H1 (cell line): ENCODE data around the gene MDFIC. TPM values are rescaled to one million over a fixed set of nuclear protein-coding genes. Genes with fewer than 3 reads are reported as not detected.

Source experiments
- CTCF ChIA-PET: fragments of 300-600 bp; sonication (Branson Sonifier 250); formaldehyde crosslinking; loops from one replicate; lab custom pipeline; 2021; ENCODE audit not compliant: partially characterized antibody; lab: Charles Lee
- POLR2A ChIA-PET: fragments of 300-600 bp; sonication (Branson Sonifier 250); formaldehyde crosslinking; loops from one replicate; lab custom pipeline; 2021; ENCODE audit warnings: inconsistent platforms; ENCODE audit not compliant: partially characterized antibody; lab: Charles Lee
- DNase-seq, 2 experiments: peaks; one replicate each; pipeline versions ENCODE4 v3.0.0 to v3.0.0-alpha.2; 2010 to 2022; ENCODE audit warnings: low spot score in 2 of 2, low read depth in 1 of 2, mixed read lengths in 1 of 2
- FAIRE-seq: peaks from 2 replicates; lab custom pipeline; 2011; peaks lifted over from hg19 to GRCh38; lab: Jason Lieb, UNC
- H2AFZ ChIP-seq: 2 replicates; pipeline ENCODE4 v1.8.1; 2012; ENCODE audit warnings: low read length, inconsistent platforms
- H2AK5ac ChIP-seq: 2 replicates; pipeline ENCODE4 v1.6.1; 2013; ENCODE audit warnings: low read depth, low read length
- H2BK120ac ChIP-seq: replicated peaks from 2 replicates; pipeline ENCODE3; 2013; ENCODE audit warnings: low read depth, low read length, inconsistent platforms
- H2BK12ac ChIP-seq: 2 replicates; pipeline ENCODE4 v1.6.1; 2013; ENCODE audit warnings: low read depth, low read length
- H2BK15ac ChIP-seq: 2 replicates; pipeline ENCODE4 v1.6.1; 2013; ENCODE audit warnings: low read length
- H2BK20ac ChIP-seq: 2 replicates; pipeline ENCODE4 v1.6.1; 2013; ENCODE audit warnings: low read length
- H2BK5ac ChIP-seq: 2 replicates; pipeline ENCODE4 v1.6.1; 2013; ENCODE audit warnings: low read depth, low read length
- H3K14ac ChIP-seq: 2 replicates; pipeline ENCODE4 v1.6.1; 2013; ENCODE audit warnings: inconsistent platforms; ENCODE audit not compliant: insufficient read length
- H3K18ac ChIP-seq: 2 replicates; pipeline ENCODE4 v1.6.1; 2013; ENCODE audit warnings: low read length; ENCODE audit errors: extremely low read depth
- H3K23ac ChIP-seq: 2 replicates; pipeline ENCODE4 v1.6.1; 2013; ENCODE audit warnings: inconsistent platforms; ENCODE audit not compliant: insufficient read length
- H3K23me2 ChIP-seq: 2 replicates; pipeline ENCODE4 v1.6.1; 2013; ENCODE audit warnings: low read depth, low read length
- H3K27ac ChIP-seq: 2 replicates; pipeline ENCODE4 v1.6.1; 2011; ENCODE audit warnings: low read depth, low read length, inconsistent platforms
- H3K27me3 ChIP-seq, 4 experiments: replicated peaks in 1 of 4; 1 replicate in 1 of 4; 2 replicates in 3 of 4; pipeline versions ENCODE4 v1.6.1 to v1.8.1; 2011 to 2013; ENCODE audit warnings: low read length in 3 of 4, mild to moderate bottlenecking in 3 of 4, inconsistent platforms in 2 of 4, mixed read lengths in 2 of 4, moderate library complexity in 1 of 4; ENCODE audit not compliant: control insufficient read depth in 3 of 4, insufficient read depth in 3 of 4; ENCODE audit errors: extremely low read depth in 1 of 4
- H3K36me3 ChIP-seq, 4 experiments: 2 replicates each; pipeline versions ENCODE4 v1.6.1 to v1.8.1; 2011 to 2013; ENCODE audit warnings: mild to moderate bottlenecking in 4 of 4, low read length in 3 of 4, moderate library complexity in 2 of 4, control low read depth in 1 of 4, inconsistent platforms in 1 of 4; ENCODE audit not compliant: insufficient read depth in 4 of 4, control insufficient read depth in 2 of 4
- H3K4ac ChIP-seq: replicated peaks from 2 replicates; pipeline ENCODE3; 2013; ENCODE audit warnings: low read length, low read depth, mixed read lengths, inconsistent platforms; ENCODE audit not compliant: insufficient read length
- H3K4me1 ChIP-seq, 4 experiments: replicated peaks in 1 of 4; 1 replicate in 1 of 4; 2 replicates in 3 of 4; pipeline versions ENCODE4 v1.6.1 to v1.8.1; 2011 to 2013; ENCODE audit warnings: low read length in 3 of 4, inconsistent platforms in 2 of 4, mixed read lengths in 1 of 4; ENCODE audit not compliant: insufficient read depth in 4 of 4, control insufficient read depth in 3 of 4
- H3K4me2 ChIP-seq, 2 experiments: 2 replicates each; pipeline versions ENCODE4 v1.6.1 to v1.8.1; 2011 to 2013; ENCODE audit warnings: low read depth in 2 of 2, low read length in 2 of 2, control low read depth in 1 of 2, inconsistent platforms in 1 of 2, mild to moderate bottlenecking in 1 of 2; ENCODE audit not compliant: insufficient read depth in 1 of 2
- H3K4me3 ChIP-seq, 4 experiments: fragments of 200-600, 300-600 bp in 1 of 4; sonication (generic), shearing (Covaris generic), sonication (Bioruptor Twin) in 1 of 4; 2 replicates each; pipeline versions ENCODE4 v1.5.1 to v1.8.1; 2011 to 2016; ENCODE audit warnings: low read length in 4 of 4, low read depth in 3 of 4, control low read depth in 2 of 4, inconsistent platforms in 2 of 4, mild to moderate bottlenecking in 2 of 4, mixed read lengths in 1 of 4, moderate library complexity in 1 of 4; ENCODE audit not compliant: insufficient read depth in 2 of 4; ENCODE audit errors: extremely low read depth in 1 of 4
- H3K56ac ChIP-seq: replicated peaks from 2 replicates; pipeline ENCODE3; 2013; ENCODE audit warnings: low read depth, mild to moderate bottlenecking, mixed read lengths, low read length, inconsistent platforms; ENCODE audit not compliant: insufficient read length
- H3K79me1 ChIP-seq: 2 replicates; pipeline ENCODE4 v1.6.1; 2013; ENCODE audit warnings: low read depth, low read length, control low read depth
- H3K79me2 ChIP-seq, 2 experiments: 2 replicates each; pipeline versions ENCODE4 v1.6.1 to v1.8.1; 2012 to 2013; ENCODE audit warnings: low read length in 2 of 2, mild to moderate bottlenecking in 2 of 2, inconsistent platforms in 1 of 2; ENCODE audit not compliant: insufficient read depth in 2 of 2, control insufficient read depth in 1 of 2
- H3K9ac ChIP-seq, 4 experiments: replicated peaks in 1 of 4; 1 replicate in 1 of 4; 2 replicates in 3 of 4; pipeline versions ENCODE4 v1.6.1 to v1.8.1; 2011 to 2013; ENCODE audit warnings: low read depth in 3 of 4, low read length in 3 of 4, control low read depth in 2 of 4, mild to moderate bottlenecking in 2 of 4, moderate library complexity in 2 of 4, inconsistent platforms in 1 of 4; ENCODE audit errors: extremely low read depth in 1 of 4
- H3K9me3 ChIP-seq, 2 experiments: 2 replicates each; pipeline versions ENCODE4 v1.6.1 to v1.8.1; 2012 to 2013; ENCODE audit warnings: mild to moderate bottlenecking in 2 of 2, moderate library complexity in 2 of 2, control low read depth in 1 of 2, inconsistent platforms in 1 of 2, low read depth in 1 of 2, low read length in 1 of 2, mixed read lengths in 1 of 2; ENCODE audit not compliant: insufficient read depth in 2 of 2
- H4K20me1 ChIP-seq, 2 experiments: replicated peaks in 1 of 2; 2 replicates each; pipeline versions ENCODE3 to v1.8.1; 2011 to 2013; ENCODE audit warnings: inconsistent platforms in 2 of 2, low read length in 2 of 2, mild to moderate bottlenecking in 1 of 2; ENCODE audit not compliant: insufficient read depth in 2 of 2, control insufficient read depth in 1 of 2
- H4K5ac ChIP-seq: 2 replicates; pipeline ENCODE4 v1.6.1; 2013; ENCODE audit warnings: low read length, low read depth, mixed read lengths, inconsistent platforms; ENCODE audit not compliant: insufficient read length
- H4K8ac ChIP-seq: 2 replicates; pipeline ENCODE4 v1.8.0; 2013; ENCODE audit warnings: mild to moderate bottlenecking, moderate library complexity, low read length, inconsistent platforms; ENCODE audit not compliant: insufficient read depth; ENCODE audit errors: extremely low read depth
- H4K91ac ChIP-seq: replicated peaks from 2 replicates; pipeline ENCODE3; 2013; ENCODE audit warnings: low read length, mixed read lengths, inconsistent platforms; ENCODE audit not compliant: insufficient read length
- POLR2A ChIP-seq, 2 experiments: IDR thresholded peaks; 1 replicate in 1 of 2; 2 replicates in 1 of 2; pipeline ENCODE4 v1.6.1; 2011; ENCODE audit warnings: low read depth in 2 of 2, low read length in 2 of 2, mild to moderate bottlenecking in 2 of 2; ENCODE audit errors: control extremely low read depth in 1 of 2
- RBBP5 ChIP-seq: IDR thresholded peaks from 2 replicates; pipeline ENCODE4 v1.7.1; 2012; ENCODE audit warnings: low read depth, mild to moderate bottlenecking, inconsistent platforms, low read length, moderate library complexity, borderline replicate concordance
- SIRT6 ChIP-seq: IDR thresholded peaks from one replicate; pipeline ENCODE4 v1.7.1; 2012; ENCODE audit warnings: low read length, inconsistent platforms
- SIX5 ChIP-seq: IDR thresholded peaks from 2 replicates; pipeline ENCODE4 v1.6.1; 2011; ENCODE audit warnings: mild to moderate bottlenecking, low read depth, low read length
- TAF1 ChIP-seq: IDR thresholded peaks from 2 replicates; pipeline ENCODE4 v1.6.1; 2011; ENCODE audit warnings: mild to moderate bottlenecking, low read depth, low read length
- WGBS, 2 experiments: shearing (Covaris generic) in 1 of 2; methylation state at CpG; one replicate each; pipeline versions ENCODE4 v1.1.6 to v1.1.7; 2013 to 2015; ENCODE audit warnings: low lambda C conversion rate in 2 of 2, mixed read lengths in 2 of 2, inconsistent platforms in 1 of 2, low coverage in 1 of 2, missing lambda C conversion rate in 1 of 2; ENCODE audit not compliant: insufficient replicate concordance in 2 of 2, insufficient coverage in 1 of 2, insufficient read length in 1 of 2; ENCODE audit errors: extremely low coverage in 1 of 2, missing lambda C conversion rate in 1 of 2; 5-methylcytosine and 5-hydroxymethylcytosine counted together
- polyA plus RNA-seq, 7 experiments: library from polyadenylated mRNA; depleted of rRNA in 3 of 7; stranded (reverse) in 5 of 7; unstranded in 2 of 7; fragments of >200 nt in 5 of 7; fragments of 200-250 nt in 2 of 7; gene quantifications; 1 replicate in 5 of 7; 2 replicates in 1 of 7; 4 replicates in 1 of 7; pipeline versions ENCODE4 v1.2.1 to v1.2.3, GENCODE V29; 2011 to 2013; ENCODE audit warnings: missing spikeins in 2 of 7, mixed read lengths in 2 of 7
- total RNA-seq: library from RNA; stranded (reverse); fragmentation: NEBNext Ultra II Directional; extraction: Animal tissue kit (Norgen Biotek cat#: 25700); gene quantifications from 2 replicates; pipeline ENCODE4 v1.2.1, GENCODE V29; 2021

Gene MDFIC
- total and polyA plus RNA-seq, 2 of the 8 experiments (the other 6 are each of a cell fraction or from before 2014, with no cell fraction given), result 2.3 to 11.4 TPM

GRCh38 chr7:114973147-114973546, 51.3 kb downstream of the MDFIC start:
- no peak overlapping the region for H2AK5ac ChIP-seq
- no peak overlapping the region for H4K8ac ChIP-seq
- H3K9me3 ChIP-seq, result no peaks in the 10 kb centered on the region
- no peak overlapping the region for H3K56ac ChIP-seq
- H3K27me3 ChIP-seq, result peaks cover 0 to 1% (median 0%) of the 10 kb centered on the region in 4 experiments; a peak in 1 of 7 replicates
- peaks cover 4 to 8% (median 4%) of the 10 kb centered on the region in 4 experiments; a peak in 6 of 7 replicates for H3K4me1 ChIP-seq
- H2BK15ac ChIP-seq, result no peak overlapping the region
- H3K36me3 ChIP-seq, result no peaks in the 10 kb centered on the region
- no peak overlapping the region for H2BK20ac ChIP-seq
- no peak overlapping the region for H3K4me2 ChIP-seq
- H2BK12ac ChIP-seq, result no peak overlapping the region
- FAIRE-seq (no peak), DNase-seq (no peak)
- 96% methylated on average over 3 of the region's 3 CpGs; no CpG with 5 or more reads in 1 of the 2 experiments for WGBS, 2 experiments
- H4K20me1 ChIP-seq, result no peaks in the 10 kb centered on the region
- no peaks in the 10 kb centered on the region for H3K79me2 ChIP-seq
- no peak overlapping the region for H2BK120ac ChIP-seq
- no peak overlapping the region for H3K9ac ChIP-seq
- no peak overlapping the region for H2BK5ac ChIP-seq
- no peak overlapping the region for H4K91ac ChIP-seq
- no peak overlapping the region for H3K14ac ChIP-seq
- no peak overlapping the region for H4K5ac ChIP-seq
- no peak overlapping the region for H2AFZ ChIP-seq
- no peak overlapping the region for H3K23ac ChIP-seq
- H3K27ac ChIP-seq, result no peak overlapping the region
- H3K4me3 ChIP-seq, result no peak overlapping the region
- no peaks in the 10 kb centered on the region; the same call in 1 of the 2 replicates for H3K23me2 ChIP-seq
- no peak overlapping the region for H3K4ac ChIP-seq
- H3K18ac ChIP-seq, result no peak overlapping the region
- H3K79me1 ChIP-seq, result no peaks in the 10 kb centered on the region
- ChIA-PET POLR2A (no interaction called here), CTCF (interaction anchor here (1.8 kb wide), 1 partner anchor 34 kb away, joined by 5 read pairs; no protein-coding TSS in a partner anchor)
- no peak for TF ChIP-seq POLR2A (IDR thresholded peaks at IDR 0.05; ENCODE audit: control extremely low read depth in 1 of 2, low read depth in 2 of 2, low read length in 2 of 2)
- TF ChIP-seq RBBP5, result no peak
- no peak for TF ChIP-seq SIRT6
- TF ChIP-seq TAF1, result no peak
- no peak for TF ChIP-seq SIX5
